Measurements from ENCODE around the gene NPB.

The NPB gene

DNA sequence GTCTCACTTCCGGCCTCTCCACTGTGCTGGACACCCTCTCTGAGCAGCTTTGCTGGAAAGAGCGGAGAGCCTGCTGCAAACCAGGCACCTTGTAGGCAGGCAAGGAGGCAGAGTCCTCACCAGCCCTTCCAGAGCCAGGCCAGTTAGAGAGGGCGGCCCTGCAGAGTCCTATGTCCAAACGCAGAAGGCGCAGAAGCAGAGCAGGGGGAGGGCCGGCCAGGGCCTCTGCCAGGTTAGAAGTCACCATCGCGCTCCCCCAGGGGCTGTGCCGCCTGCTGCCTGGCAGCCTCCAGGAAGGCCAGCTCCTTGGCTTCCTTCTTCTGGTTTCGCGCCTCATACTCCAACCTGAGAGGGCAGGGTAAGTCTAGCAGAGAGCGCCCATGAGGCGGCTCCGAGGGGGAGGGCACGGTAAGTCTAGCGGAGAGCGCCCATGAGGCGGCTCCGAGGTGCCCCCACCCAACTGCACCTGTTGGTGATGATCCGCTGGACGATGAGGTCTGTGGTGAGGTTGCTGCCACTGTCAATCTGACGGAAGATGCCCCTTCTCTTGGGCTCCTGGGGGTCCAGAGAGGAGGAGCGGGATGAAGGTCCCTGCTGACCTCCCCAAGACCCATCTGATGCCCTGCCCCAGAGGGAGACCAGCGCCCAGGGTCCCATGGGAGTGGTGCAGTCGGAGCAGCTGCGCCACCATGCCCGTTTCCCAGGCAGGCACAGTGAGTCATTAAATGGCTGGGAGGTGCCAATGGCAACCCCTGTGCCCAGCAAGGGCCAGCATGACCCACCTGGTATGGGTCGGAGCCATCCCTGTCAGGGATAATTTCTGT lies 2.8 kb downstream of the NPB start:
- ChIA-PET POLR2A (no interaction called here), CTCF (no interaction called here)
- peaks cover 3 to 75% (median 22%) of the 10 kb centered on the region in 4 experiments for H3K36me3 ChIP-seq (ENCODE audit: control insufficient read depth in 4 of 4, insufficient read depth in 4 of 4, low read length in 3 of 4)
- H3K4me3 ChIP-seq (ENCODE audit: control insufficient read depth in 1 of 7, extremely low read depth in 1 of 7, insufficient read depth in 4 of 7, low read depth in 2 of 7, low read length in 6 of 7), result no peak overlapping the region
- peaks cover 0 to 16% (median 11%) of the 10 kb centered on the region in 4 experiments for H3K4me1 ChIP-seq (ENCODE audit: control extremely low read depth in 1 of 4, control insufficient read depth in 4 of 4, insufficient read depth in 4 of 4, low read length in 3 of 4)
- peaks cover 0 to 34% (median 7%) of the 10 kb centered on the region in 5 experiments for H3K27me3 ChIP-seq (replicated peaks in 2 of 5; ENCODE audit: control insufficient read depth in 4 of 5, insufficient read depth in 5 of 5, low read length in 4 of 5)
- 95% methylated on average over 24 of the region's 28 CpGs for WGBS (ENCODE audit: insufficient coverage)
- no peaks in the 10 kb centered on the region for H3K9me3 ChIP-seq (ENCODE audit: control extremely low read depth in 1 of 5, control insufficient read depth in 4 of 5, insufficient read depth in 2 of 5, low read depth in 1 of 5, low read length in 4 of 5)
- no peak for DNase-seq
- H3K27ac ChIP-seq (ENCODE audit: insufficient read depth in 1 of 2, low read depth in 1 of 2, low read length in 2 of 2, poor library complexity in 1 of 2, severe bottlenecking in 2 of 2), result no peak overlapping the region

DNA sequence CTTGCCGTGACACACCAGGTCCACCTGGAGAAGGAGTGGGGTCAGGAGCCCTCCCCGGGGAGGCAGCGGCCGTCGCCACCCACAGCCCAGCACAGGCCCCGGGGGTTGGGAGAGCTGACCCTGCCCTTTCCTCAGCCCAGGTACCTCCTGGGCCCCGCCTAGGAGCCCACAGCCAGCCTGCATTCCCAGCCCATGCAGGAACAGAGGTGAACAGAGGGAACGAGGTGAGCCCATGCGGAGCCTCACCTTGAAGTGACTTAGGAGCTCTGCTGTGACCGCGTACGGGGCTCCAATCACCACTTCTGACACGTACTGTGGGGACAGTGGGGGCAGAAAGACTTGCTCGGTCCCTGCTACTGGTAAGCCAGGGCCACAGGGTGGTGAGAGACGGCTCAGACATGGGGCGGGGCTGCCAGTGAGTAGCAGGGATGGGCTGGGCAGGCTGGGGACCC lies 3.4 kb downstream of the NPB start:
- no peaks in the 10 kb centered on the region for H3K9me3 ChIP-seq (ENCODE audit: control extremely low read depth in 1 of 5, control insufficient read depth in 4 of 5, insufficient read depth in 2 of 5, low read depth in 1 of 5, low read length in 4 of 5)
- peaks cover 0 to 21% (median 17%) of the 10 kb centered on the region in 4 experiments for H3K4me1 ChIP-seq (ENCODE audit: control extremely low read depth in 1 of 4, control insufficient read depth in 4 of 4, insufficient read depth in 4 of 4, low read length in 3 of 4)
- POLR2A ChIA-PET, result no interaction called here
- H3K27ac ChIP-seq (ENCODE audit: insufficient read depth in 1 of 2, low read depth in 1 of 2, low read length in 2 of 2, poor library complexity in 1 of 2, severe bottlenecking in 2 of 2), result no peak overlapping the region
- H3K36me3 ChIP-seq (ENCODE audit: control insufficient read depth in 4 of 4, insufficient read depth in 4 of 4, low read length in 3 of 4), result peaks cover 3 to 68% (median 20%) of the 10 kb centered on the region in 4 experiments
- 94% methylated on average over 14 of the region's 16 CpGs for WGBS (ENCODE audit: insufficient coverage)
- DNase-seq, result no peak
- no peak overlapping the region for H3K4me3 ChIP-seq (ENCODE audit: control insufficient read depth in 1 of 7, extremely low read depth in 1 of 7, insufficient read depth in 4 of 7, low read depth in 2 of 7, low read length in 6 of 7)
- H3K27me3 ChIP-seq (replicated peaks in 2 of 5; ENCODE audit: control insufficient read depth in 4 of 5, insufficient read depth in 5 of 5, low read length in 4 of 5), result peaks cover 0 to 32% (median 7%) of the 10 kb centered on the region in 5 experiments
- CTCF ChIA-PET, result interaction anchor here (1.9 kb wide), 1 partner anchor 19 kb away, joined by 4 read pairs; no protein-coding TSS in a partner anchor

DNA sequence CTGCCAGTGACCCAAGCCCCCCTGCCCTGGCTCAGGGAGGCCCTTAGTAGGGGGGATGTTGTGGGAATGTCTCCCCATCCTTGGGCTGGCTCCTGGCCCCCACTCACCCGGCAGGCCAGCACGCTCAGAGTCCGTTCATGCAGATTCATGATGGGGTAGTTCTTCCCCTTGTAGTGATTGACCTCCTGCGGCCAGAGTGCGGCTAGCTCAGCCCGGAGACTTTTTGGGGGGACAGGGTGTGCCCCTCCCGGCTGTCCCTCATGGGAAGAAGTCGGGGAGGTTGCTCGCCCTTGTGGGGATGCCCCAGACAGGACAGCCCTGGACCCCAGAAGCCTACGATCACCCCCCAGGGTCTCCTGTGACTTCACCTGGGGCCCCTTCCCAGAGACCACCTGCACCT lies 4.0 kb downstream of the NPB start:
- H3K36me3 ChIP-seq (ENCODE audit: control insufficient read depth in 4 of 4, insufficient read depth in 4 of 4, low read length in 3 of 4), result peaks cover 3 to 66% (median 19%) of the 10 kb centered on the region in 4 experiments
- ChIA-PET CTCF (interaction anchor here (1.2 to 1.9 kb wide), 2 partner anchors 19 to 37 kb away, joined by 4 read pairs; no protein-coding TSS in a partner anchor), POLR2A (no interaction called here)
- whole genome bisulfite sequencing (ENCODE audit: insufficient coverage), result 98% methylated on average over 9 of the region's 10 CpGs
- H3K4me3 ChIP-seq (ENCODE audit: control insufficient read depth in 1 of 7, extremely low read depth in 1 of 7, insufficient read depth in 4 of 7, low read depth in 2 of 7, low read length in 6 of 7), result no peak overlapping the region
- H3K27ac ChIP-seq (ENCODE audit: insufficient read depth in 1 of 2, low read depth in 1 of 2, low read length in 2 of 2, poor library complexity in 1 of 2, severe bottlenecking in 2 of 2), result no peak overlapping the region
- peaks cover 0 to 25% (median 21%) of the 10 kb centered on the region in 4 experiments for H3K4me1 ChIP-seq (ENCODE audit: control extremely low read depth in 1 of 4, control insufficient read depth in 4 of 4, insufficient read depth in 4 of 4, low read length in 3 of 4)
- no peaks in the 10 kb centered on the region for H3K9me3 ChIP-seq (ENCODE audit: control extremely low read depth in 1 of 5, control insufficient read depth in 4 of 5, insufficient read depth in 2 of 5, low read depth in 1 of 5, low read length in 4 of 5)
- H3K27me3 ChIP-seq (replicated peaks in 2 of 5; ENCODE audit: control insufficient read depth in 4 of 5, insufficient read depth in 5 of 5, low read length in 4 of 5), result peaks cover 0 to 27% (median 7%) of the 10 kb centered on the region in 5 experiments
- DNase-seq, result no peak

DNA sequence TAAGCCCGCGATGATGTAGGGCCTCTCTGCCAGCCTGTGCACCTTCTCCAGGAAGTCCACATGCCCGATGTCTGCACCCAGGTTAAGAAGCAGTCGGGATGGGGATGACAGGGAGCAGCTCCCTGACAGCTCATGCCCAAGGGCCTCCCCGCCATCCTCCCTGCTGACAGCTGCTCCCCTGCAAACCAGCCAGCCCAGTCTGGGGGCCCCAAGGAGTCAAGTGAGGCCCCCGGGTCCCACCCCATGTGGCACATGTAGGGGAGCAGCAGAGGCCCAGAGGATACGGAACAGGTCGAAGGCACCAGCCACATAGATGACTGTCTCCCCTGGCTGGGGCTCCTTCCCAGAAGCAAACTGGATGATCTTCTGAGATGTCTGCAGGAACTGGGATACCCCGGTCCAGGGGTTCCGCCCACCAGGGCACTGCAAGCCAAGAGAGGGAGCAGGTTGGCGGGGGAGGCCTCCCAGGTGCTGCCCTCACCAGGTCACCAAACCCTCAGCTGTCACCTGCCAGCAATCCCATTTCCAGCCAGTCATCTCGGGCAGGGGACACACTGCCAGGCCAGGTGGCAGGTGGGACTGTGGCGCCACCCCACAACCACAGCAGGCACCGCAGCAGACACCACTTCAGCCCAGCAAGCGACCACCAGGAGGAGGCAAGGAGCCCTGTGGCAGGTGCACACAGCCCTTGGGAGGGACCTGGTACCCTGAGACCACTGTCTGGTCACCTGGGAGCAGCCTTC lies 4.6 kb downstream of the NPB start:
- CTCF ChIA-PET, result interaction anchor here (1.2 to 1.9 kb wide), 2 partner anchors 18 to 37 kb away, joined by 4 read pairs; no protein-coding TSS in a partner anchor
- Histone ChIP-seq H3K36me3 (ENCODE audit: control insufficient read depth in 4 of 4, insufficient read depth in 4 of 4, low read length in 3 of 4) (peaks cover 3 to 67% (median 17%) of the 10 kb centered on the region in 4 experiments), H3K27ac (ENCODE audit: insufficient read depth in 1 of 2, low read depth in 1 of 2, low read length in 2 of 2, poor library complexity in 1 of 2, severe bottlenecking in 2 of 2) (no peak overlapping the region), H3K4me3 (ENCODE audit: control insufficient read depth in 1 of 7, extremely low read depth in 1 of 7, insufficient read depth in 4 of 7, low read depth in 2 of 7, low read length in 6 of 7) (no peak overlapping the region), H3K9me3 (ENCODE audit: control extremely low read depth in 1 of 5, control insufficient read depth in 4 of 5, insufficient read depth in 2 of 5, low read depth in 1 of 5, low read length in 4 of 5) (no peaks in the 10 kb centered on the region), H3K27me3 (replicated peaks in 2 of 5; ENCODE audit: control insufficient read depth in 4 of 5, insufficient read depth in 5 of 5, low read length in 4 of 5) (peaks cover 0 to 21% (median 2%) of the 10 kb centered on the region in 5 experiments), H3K4me1 (ENCODE audit: control extremely low read depth in 1 of 4, control insufficient read depth in 4 of 4, insufficient read depth in 4 of 4, low read length in 3 of 4) (peaks cover 0 to 26% (median 22%) of the 10 kb centered on the region in 4 experiments)
- WGBS (ENCODE audit: insufficient coverage), result 94% methylated on average over 11 of the region's 15 CpGs
- POLR2A ChIA-PET, result interaction anchor here (0.6 kb wide), 1 partner anchor 189 kb away, joined by 3 read pairs; no protein-coding TSS in a partner anchor
- no peak for DNase-seq

DNA sequence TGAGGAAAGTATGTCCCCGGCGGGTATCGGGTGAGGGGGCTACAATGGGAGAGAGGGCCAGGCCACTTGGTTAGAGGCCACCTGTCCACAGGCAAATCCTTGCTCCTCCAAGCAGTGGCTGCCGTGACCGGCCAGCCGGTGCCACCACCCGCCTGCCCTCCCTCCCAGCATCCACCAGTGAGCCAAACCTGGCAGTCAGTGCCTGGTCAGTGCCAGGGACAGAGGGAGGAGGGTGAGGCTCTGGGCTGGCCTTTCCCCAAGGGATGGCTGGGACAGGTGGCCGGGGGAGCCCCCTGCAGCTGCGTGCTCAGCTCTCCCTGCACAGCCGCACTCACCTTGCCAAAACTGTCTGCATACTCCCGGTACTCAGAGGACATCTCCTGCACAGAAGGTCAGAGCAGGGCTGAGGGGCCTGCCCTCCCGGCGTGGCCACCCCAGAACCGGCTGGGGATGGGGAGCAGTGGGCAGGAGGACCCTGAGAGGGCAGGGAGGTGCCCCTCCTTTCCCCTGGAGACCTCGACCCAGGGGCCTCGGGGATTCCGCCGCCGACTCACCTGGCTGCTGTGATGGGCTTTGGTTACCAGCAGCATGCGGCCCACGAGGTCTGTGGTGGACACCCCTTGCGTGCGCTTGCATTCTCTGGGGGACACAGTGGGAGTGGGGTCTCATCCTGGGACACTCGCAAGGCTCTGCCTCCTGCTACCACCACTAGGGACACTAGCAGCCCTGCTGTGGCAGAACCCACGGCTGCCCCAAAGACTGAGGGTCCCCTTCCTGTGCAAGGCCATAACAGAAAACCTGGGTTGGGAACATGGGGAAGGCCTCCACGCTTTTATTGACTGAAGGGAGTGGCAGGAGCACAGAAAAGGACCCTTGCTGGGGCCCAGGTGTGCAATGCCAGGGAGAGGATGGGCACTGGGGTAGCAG lies 5.4 kb downstream of the NPB start:
- Histone ChIP-seq H3K4me3 (ENCODE audit: control insufficient read depth in 1 of 7, extremely low read depth in 1 of 7, insufficient read depth in 4 of 7, low read depth in 2 of 7, low read length in 6 of 7) (no peak overlapping the region), H3K36me3 (ENCODE audit: control insufficient read depth in 4 of 4, insufficient read depth in 4 of 4, low read length in 3 of 4) (peaks cover 3 to 75% (median 23%) of the 10 kb centered on the region in 4 experiments), H3K4me1 (ENCODE audit: control extremely low read depth in 1 of 4, control insufficient read depth in 4 of 4, insufficient read depth in 4 of 4, low read length in 3 of 4) (peaks cover 0 to 21% (median 19%) of the 10 kb centered on the region in 4 experiments), H3K9me3 (ENCODE audit: control extremely low read depth in 1 of 5, control insufficient read depth in 4 of 5, insufficient read depth in 2 of 5, low read depth in 1 of 5, low read length in 4 of 5) (no peaks in the 10 kb centered on the region), H3K27me3 (replicated peaks in 2 of 5; ENCODE audit: control insufficient read depth in 4 of 5, insufficient read depth in 5 of 5, low read length in 4 of 5) (peaks cover 0 to 14% (median 2%) of the 10 kb centered on the region in 5 experiments), H3K27ac (ENCODE audit: insufficient read depth in 1 of 2, low read depth in 1 of 2, low read length in 2 of 2, poor library complexity in 1 of 2, severe bottlenecking in 2 of 2) (no peak overlapping the region)
- DNase-seq, result no peak
- POLR2A ChIA-PET, result no interaction called here
- WGBS (ENCODE audit: insufficient coverage), result 96% methylated on average over 23 of the region's 26 CpGs
- CTCF ChIA-PET, result interaction anchor here (1.9 kb wide), 1 partner anchor 17 kb away, joined by 4 read pairs; no protein-coding TSS in a partner anchor

DNA sequence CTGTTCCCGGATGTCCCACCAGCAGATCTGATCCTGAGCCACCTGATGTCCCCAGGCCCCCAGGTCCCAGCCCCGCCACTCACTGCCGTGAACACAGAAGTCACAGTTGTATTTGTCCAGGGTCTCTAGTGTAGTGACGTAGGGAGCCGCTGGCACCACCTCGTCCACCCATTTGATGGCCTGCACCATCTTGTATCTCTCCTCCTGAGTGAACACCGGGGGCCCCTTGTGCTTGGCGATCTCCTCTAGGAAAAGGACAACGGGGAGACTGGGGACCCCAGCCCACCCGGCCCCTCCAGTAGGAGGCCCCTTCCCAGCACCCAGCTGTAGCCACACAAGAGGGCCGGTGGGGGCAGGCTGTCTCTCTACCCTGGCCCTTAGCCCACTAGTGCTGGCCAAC lies 6.8 kb downstream of the NPB start:
- Histone ChIP-seq H3K9me3 (ENCODE audit: control extremely low read depth in 1 of 5, control insufficient read depth in 4 of 5, insufficient read depth in 2 of 5, low read depth in 1 of 5, low read length in 4 of 5) (no peaks in the 10 kb centered on the region), H3K4me3 (ENCODE audit: control insufficient read depth in 1 of 7, extremely low read depth in 1 of 7, insufficient read depth in 4 of 7, low read depth in 2 of 7, low read length in 6 of 7) (no peak overlapping the region), H3K36me3 (ENCODE audit: control insufficient read depth in 4 of 4, insufficient read depth in 4 of 4, low read length in 3 of 4) (peaks cover 5 to 81% (median 34%) of the 10 kb centered on the region in 4 experiments), H3K4me1 (ENCODE audit: control extremely low read depth in 1 of 4, control insufficient read depth in 4 of 4, insufficient read depth in 4 of 4, low read length in 3 of 4) (peaks cover 0 to 21% (median 14%) of the 10 kb centered on the region in 4 experiments), H3K27ac (ENCODE audit: insufficient read depth in 1 of 2, low read depth in 1 of 2, low read length in 2 of 2, poor library complexity in 1 of 2, severe bottlenecking in 2 of 2) (no peak overlapping the region), H3K27me3 (replicated peaks in 2 of 5; ENCODE audit: control insufficient read depth in 4 of 5, insufficient read depth in 5 of 5, low read length in 4 of 5) (peaks cover 0 to 2% (median 0%) of the 10 kb centered on the region in 5 experiments)
- ChIA-PET CTCF (no interaction called here), POLR2A (no interaction called here)
- DNase-seq, result no peak
- 96% methylated on average over 8 of the region's 11 CpGs for WGBS (ENCODE audit: insufficient coverage)
